ENCODE data around the gene MYO1B. TPM values are rescaled to one million over a fixed set of nuclear protein-coding genes. Genes with fewer than 3 reads are reported as not detected.

MYO1B gene
- total and polyA plus RNA-seq, 2 experiments from 2014 or later: 26.4 to 70.6 TPM

DNA sequence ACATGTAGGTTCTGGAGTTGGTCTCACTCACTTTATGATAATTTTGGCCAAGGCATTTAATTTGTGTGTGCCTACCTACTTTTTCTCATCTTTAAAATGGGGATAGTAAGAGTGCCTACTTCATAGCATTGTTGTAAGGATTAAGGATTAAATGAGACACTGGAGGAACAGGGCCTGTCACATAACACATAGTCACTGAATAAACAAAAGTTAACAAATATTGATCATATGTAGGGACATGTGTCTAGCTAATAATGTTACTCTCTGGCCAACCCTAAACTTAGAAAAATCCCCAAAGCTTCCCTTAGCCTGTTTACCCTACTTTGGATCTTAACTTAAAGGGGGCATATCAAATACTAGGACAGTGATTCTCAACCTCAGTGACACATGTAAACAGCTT, 169.9 kb downstream of the MYO1B start:
- H3K9me2 ChIP-seq (ENCODE audit: insufficient read depth): no peaks in the 10 kb centered on the region
- H3K27me3 ChIP-seq (ENCODE audit: insufficient read depth): no peaks in the 10 kb centered on the region
- H3K79me2 ChIP-seq (replicated peaks; ENCODE audit: insufficient read depth): no peaks in the 10 kb centered on the region
- TF ChIP-seq CREB1 (CRISPR knock-in tag; IDR thresholded peaks at IDR 0.05; ENCODE audit: low read depth): no peak
- no peak for TF ChIP-seq ZNF331 (CRISPR knock-in tag; IDR thresholded peaks at IDR 0.05; ENCODE audit: low read depth)
- TF ChIP-seq POLR2AphosphoS5 (IDR thresholded peaks at IDR 0.05; ENCODE audit: low read depth): no peak
- TF ChIP-seq NANOG (IDR thresholded peaks at IDR 0.05; ENCODE audit: borderline replicate concordance): no peak
- no peak for TF ChIP-seq EZH2phosphoT487 (IDR thresholded peaks at IDR 0.05; ENCODE audit: unreplicated experiment)
- TF ChIP-seq EZH2 (IDR thresholded peaks at IDR 0.05; ENCODE audit: low read depth, unreplicated experiment): no peak
- ATAC-seq (no peak), DNase-seq (ENCODE audit: low spot score) (no peak)
- Mint-ChIP-seq H3K36me3 (ENCODE audit: low read depth) (peaks cover 63% of the 10 kb centered on the region), H3K4me3 (no peak overlapping the region), H3K4me1 (no peaks in the 10 kb centered on the region), H3K27me3 (ENCODE audit: insufficient read depth, low read depth, poor library complexity) (no peaks in the 10 kb centered on the region), H3K27ac (no peak overlapping the region), H3K9me3 (no peaks in the 10 kb centered on the region)
- H3K27ac ChIP-seq (ENCODE audit: low read depth): no peak overlapping the region
- H3K4me2 ChIP-seq: no peak overlapping the region
- no peak overlapping the region for H2AFZ ChIP-seq
- no peaks in the 10 kb centered on the region for H3F3A ChIP-seq (replicated peaks; ENCODE audit: low read depth)
- H4K20me1 ChIP-seq (replicated peaks; ENCODE audit: insufficient read depth): no peaks in the 10 kb centered on the region
- peaks cover 23% of the 10 kb centered on the region for H3K36me3 ChIP-seq (ENCODE audit: insufficient read depth)
- H3K4me1 ChIP-seq (ENCODE audit: insufficient read depth): no peaks in the 10 kb centered on the region
- H3K4me3 ChIP-seq: no peak overlapping the region

DNA sequence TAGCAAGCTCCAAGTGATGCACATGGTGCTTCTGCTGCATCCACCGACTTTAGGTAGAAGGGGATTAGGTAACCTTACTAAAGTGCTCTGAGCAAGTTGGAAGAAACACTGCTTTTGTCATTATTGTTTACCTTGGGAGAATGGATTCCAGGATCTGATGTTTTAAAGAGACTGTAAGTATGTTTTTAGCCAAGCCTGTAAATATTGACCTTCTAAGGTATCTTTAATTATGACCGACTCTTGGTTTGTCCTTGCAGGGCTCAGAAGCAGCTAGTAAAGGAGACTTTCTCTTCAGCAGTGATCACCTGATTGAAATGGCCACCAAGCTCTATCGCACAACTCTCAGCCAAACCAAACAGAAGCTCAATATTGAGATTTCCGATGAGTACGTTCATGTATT, 170.7 kb downstream of the MYO1B start:
- Mint-ChIP-seq H3K4me1 (no peaks in the 10 kb centered on the region), H3K4me3 (no peak overlapping the region), H3K9me3 (no peaks in the 10 kb centered on the region), H3K36me3 (ENCODE audit: low read depth) (peaks cover 57% of the 10 kb centered on the region), H3K27me3 (ENCODE audit: insufficient read depth, low read depth, poor library complexity) (no peaks in the 10 kb centered on the region), H3K27ac (no peak overlapping the region)
- Histone ChIP-seq H3K4me3 (no peak overlapping the region), H3K4me2 (no peak overlapping the region), H4K20me1 (replicated peaks; ENCODE audit: insufficient read depth) (no peaks in the 10 kb centered on the region), H3F3A (replicated peaks; ENCODE audit: low read depth) (no peaks in the 10 kb centered on the region), H3K4me1 (ENCODE audit: insufficient read depth) (no peaks in the 10 kb centered on the region), H2AFZ (no peak overlapping the region), H3K36me3 (ENCODE audit: insufficient read depth) (peaks cover 23% of the 10 kb centered on the region), H3K79me2 (replicated peaks; ENCODE audit: insufficient read depth) (no peaks in the 10 kb centered on the region), H3K9me2 (ENCODE audit: insufficient read depth) (no peaks in the 10 kb centered on the region), H3K27me3 (ENCODE audit: insufficient read depth) (no peaks in the 10 kb centered on the region), H3K27ac (ENCODE audit: low read depth) (no peak overlapping the region)
- DNase-seq (ENCODE audit: low spot score) (no peak), ATAC-seq (no peak)
- TF ChIP-seq, protein P1, sequence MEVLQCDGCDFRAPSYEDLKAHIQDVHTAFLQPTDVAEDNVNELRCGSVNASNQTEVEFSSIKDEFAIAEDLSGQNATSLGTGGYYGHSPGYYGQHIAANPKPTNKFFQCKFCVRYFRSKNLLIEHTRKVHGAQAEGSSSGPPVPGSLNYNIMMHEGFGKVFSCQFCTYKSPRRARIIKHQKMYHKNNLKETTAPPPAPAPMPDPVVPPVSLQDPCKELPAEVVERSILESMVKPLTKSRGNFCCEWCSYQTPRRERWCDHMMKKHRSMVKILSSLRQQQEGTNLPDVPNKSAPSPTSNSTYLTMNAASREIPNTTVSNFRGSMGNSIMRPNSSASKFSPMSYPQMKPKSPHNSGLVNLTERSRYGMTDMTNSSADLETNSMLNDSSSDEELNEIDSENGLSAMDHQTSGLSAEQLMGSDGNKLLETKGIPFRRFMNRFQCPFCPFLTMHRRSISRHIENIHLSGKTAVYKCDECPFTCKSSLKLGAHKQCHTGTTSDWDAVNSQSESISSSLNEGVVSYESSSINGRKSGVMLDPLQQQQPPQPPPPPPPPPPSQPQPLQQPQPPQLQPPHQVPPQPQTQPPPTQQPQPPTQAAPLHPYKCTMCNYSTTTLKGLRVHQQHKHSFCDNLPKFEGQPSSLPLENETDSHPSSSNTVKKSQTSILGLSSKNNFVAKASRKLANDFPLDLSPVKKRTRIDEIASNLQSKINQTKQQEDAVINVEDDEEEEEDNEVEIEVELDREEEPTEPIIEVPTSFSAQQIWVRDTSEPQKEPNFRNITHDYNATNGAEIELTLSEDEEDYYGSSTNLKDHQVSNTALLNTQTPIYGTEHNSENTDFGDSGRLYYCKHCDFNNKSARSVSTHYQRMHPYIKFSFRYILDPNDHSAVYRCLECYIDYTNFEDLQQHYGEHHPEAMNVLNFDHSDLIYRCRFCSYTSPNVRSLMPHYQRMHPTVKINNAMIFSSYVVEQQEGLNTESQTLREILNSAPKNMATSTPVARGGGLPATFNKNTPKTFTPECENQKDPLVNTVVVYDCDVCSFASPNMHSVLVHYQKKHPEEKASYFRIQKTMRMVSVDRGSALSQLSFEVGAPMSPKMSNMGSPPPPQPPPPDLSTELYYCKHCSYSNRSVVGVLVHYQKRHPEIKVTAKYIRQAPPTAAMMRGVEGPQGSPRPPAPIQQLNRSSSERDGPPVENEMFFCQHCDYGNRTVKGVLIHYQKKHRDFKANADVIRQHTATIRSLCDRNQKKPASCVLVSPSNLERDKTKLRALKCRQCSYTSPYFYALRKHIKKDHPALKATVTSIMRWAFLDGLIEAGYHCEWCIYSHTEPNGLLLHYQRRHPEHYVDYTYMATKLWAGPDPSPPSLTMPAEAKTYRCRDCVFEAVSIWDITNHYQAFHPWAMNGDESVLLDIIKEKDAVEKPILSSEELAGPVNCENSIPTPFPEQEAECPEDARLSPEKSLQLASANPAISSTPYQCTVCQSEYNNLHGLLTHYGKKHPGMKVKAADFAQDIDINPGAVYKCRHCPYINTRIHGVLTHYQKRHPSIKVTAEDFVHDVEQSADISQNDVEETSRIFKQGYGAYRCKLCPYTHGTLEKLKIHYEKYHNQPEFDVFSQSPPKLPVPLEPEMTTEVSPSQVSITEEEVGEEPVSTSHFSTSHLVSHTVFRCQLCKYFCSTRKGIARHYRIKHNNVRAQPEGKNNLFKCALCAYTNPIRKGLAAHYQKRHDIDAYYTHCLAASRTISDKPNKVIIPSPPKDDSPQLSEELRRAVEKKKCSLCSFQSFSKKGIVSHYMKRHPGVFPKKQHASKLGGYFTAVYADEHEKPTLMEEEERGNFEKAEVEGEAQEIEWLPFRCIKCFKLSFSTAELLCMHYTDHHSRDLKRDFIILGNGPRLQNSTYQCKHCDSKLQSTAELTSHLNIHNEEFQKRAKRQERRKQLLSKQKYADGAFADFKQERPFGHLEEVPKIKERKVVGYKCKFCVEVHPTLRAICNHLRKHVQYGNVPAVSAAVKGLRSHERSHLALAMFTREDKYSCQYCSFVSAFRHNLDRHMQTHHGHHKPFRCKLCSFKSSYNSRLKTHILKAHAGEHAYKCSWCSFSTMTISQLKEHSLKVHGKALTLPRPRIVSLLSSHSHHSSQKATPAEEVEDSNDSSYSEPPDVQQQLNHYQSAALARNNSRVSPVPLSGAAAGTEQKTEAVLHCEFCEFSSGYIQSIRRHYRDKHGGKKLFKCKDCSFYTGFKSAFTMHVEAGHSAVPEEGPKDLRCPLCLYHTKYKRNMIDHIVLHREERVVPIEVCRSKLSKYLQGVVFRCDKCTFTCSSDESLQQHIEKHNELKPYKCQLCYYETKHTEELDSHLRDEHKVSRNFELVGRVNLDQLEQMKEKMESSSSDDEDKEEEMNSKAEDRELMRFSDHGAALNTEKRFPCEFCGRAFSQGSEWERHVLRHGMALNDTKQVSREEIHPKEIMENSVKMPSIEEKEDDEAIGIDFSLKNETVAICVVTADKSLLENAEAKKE (CRISPR knock-in tag; IDR thresholded peaks at IDR 0.05): no peak
- TF ChIP-seq POLR2AphosphoS5 (IDR thresholded peaks at IDR 0.05; ENCODE audit: low read depth) (no peak), EZH2 (IDR thresholded peaks at IDR 0.05; ENCODE audit: low read depth, unreplicated experiment) (no peak), NANOG (IDR thresholded peaks at IDR 0.05; ENCODE audit: borderline replicate concordance) (no peak), EZH2phosphoT487 (IDR thresholded peaks at IDR 0.05; ENCODE audit: unreplicated experiment) (no peak), STAT1 (IDR thresholded peaks at IDR 0.05; ENCODE audit: unreplicated experiment) (no peak), ZNF331 (CRISPR knock-in tag; IDR thresholded peaks at IDR 0.05; ENCODE audit: low read depth) (no peak), JUNB (IDR thresholded peaks at IDR 0.05; ENCODE audit: unreplicated experiment) (no peak), CREB1 (CRISPR knock-in tag; IDR thresholded peaks at IDR 0.05; ENCODE audit: low read depth) (no peak), ZNF114 (CRISPR knock-in tag; IDR thresholded peaks at IDR 0.05) (no peak)
- TF ChIP-seq, protein P2, sequence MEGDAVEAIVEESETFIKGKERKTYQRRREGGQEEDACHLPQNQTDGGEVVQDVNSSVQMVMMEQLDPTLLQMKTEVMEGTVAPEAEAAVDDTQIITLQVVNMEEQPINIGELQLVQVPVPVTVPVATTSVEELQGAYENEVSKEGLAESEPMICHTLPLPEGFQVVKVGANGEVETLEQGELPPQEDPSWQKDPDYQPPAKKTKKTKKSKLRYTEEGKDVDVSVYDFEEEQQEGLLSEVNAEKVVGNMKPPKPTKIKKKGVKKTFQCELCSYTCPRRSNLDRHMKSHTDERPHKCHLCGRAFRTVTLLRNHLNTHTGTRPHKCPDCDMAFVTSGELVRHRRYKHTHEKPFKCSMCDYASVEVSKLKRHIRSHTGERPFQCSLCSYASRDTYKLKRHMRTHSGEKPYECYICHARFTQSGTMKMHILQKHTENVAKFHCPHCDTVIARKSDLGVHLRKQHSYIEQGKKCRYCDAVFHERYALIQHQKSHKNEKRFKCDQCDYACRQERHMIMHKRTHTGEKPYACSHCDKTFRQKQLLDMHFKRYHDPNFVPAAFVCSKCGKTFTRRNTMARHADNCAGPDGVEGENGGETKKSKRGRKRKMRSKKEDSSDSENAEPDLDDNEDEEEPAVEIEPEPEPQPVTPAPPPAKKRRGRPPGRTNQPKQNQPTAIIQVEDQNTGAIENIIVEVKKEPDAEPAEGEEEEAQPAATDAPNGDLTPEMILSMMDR (conservative IDR thresholded peaks at IDR 0.05; ENCODE audit: low read depth in 2 of 2): no peak
- TF ChIP-seq, protein P3, sequence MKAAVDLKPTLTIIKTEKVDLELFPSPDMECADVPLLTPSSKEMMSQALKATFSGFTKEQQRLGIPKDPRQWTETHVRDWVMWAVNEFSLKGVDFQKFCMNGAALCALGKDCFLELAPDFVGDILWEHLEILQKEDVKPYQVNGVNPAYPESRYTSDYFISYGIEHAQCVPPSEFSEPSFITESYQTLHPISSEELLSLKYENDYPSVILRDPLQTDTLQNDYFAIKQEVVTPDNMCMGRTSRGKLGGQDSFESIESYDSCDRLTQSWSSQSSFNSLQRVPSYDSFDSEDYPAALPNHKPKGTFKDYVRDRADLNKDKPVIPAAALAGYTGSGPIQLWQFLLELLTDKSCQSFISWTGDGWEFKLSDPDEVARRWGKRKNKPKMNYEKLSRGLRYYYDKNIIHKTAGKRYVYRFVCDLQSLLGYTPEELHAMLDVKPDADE (IDR thresholded peaks at IDR 0.05): no peak
